ENCODE measurements around the gene LIPE.
"Not testable (repeated sequence)": the region's sequence is repeated elsewhere in the genome, so short reads cannot be mapped to it uniquely, and the experiment has no call there.

LIPE gene

GRCh38 chr19:42448306-42448705 lies 21.1 kb upstream of the LIPE start:
- DNase-seq (ENCODE audit: low spot score) = not testable (repeated sequence)

- DNase-seq (ENCODE audit: low spot score) = no peak
Measured at GRCh38 chr19:42445948-42446347, 18.8 kb upstream of the LIPE start.

GRCh38 chr19:42443944-42444398 lies 16.8 kb upstream of the LIPE start:
- DNase-seq (ENCODE audit: low spot score) = no peak

- DNase-seq (ENCODE audit: low spot score) = no peak
Measured at GRCh38 chr19:42442833-42443232, 15.6 kb upstream of the LIPE start, which contains the start of gene CXCL17. CXCL17 (minus strand) TSS chr19:42442946; CDS start chr19:42442832, 114 bp downstream.

- DNase-seq (ENCODE audit: low spot score) = no peak
Measured at GRCh38 chr19:42441049-42441445, 13.9 kb upstream of the LIPE start.

GRCh38 chr19:42440357-42441048 lies 13.3 kb upstream of the LIPE start:
- DNase-seq (ENCODE audit: low spot score) = peak; percentile 79

GRCh38 chr19:42436006-42436405 lies 8.8 kb upstream of the LIPE start:
- no peak for DNase-seq (ENCODE audit: low spot score)

GRCh38 chr19:42435316-42435715 lies 8.1 kb upstream of the LIPE start:
- no peak for DNase-seq (ENCODE audit: low spot score)

GRCh38 chr19:42433503-42434260 lies 6.5 kb upstream of the LIPE start:
- DNase-seq (ENCODE audit: low spot score) = peak; percentile 59

GRCh38 chr19:42431486-42431885 lies 4.3 kb upstream of the LIPE start:
- no peak for DNase-seq (ENCODE audit: low spot score)

- no peak for DNase-seq (ENCODE audit: low spot score)
Measured at GRCh38 chr19:42428676-42429075, 1.5 kb upstream of the LIPE start.

GRCh38 chr19:42426643-42427042 lies 545 bp downstream of the LIPE start:
- no peak for DNase-seq (ENCODE audit: low spot score)

- DNase-seq (ENCODE audit: low spot score) = no peak
Measured at GRCh38 chr19:42424712-42425131, 2.5 kb downstream of the LIPE start.

- no peak for DNase-seq (ENCODE audit: low spot score)
Measured at GRCh38 chr19:42424345-42424707, 2.9 kb downstream of the LIPE start.

- peak; percentile 94 for DNase-seq (ENCODE audit: low spot score)
Measured at GRCh38 chr19:42423462-42424344, 3.5 kb downstream of the LIPE start.

- peak; percentile 37 for DNase-seq (ENCODE audit: low spot score)
Measured at GRCh38 chr19:42422901-42423461, 4.2 kb downstream of the LIPE start.

- no peak for DNase-seq (ENCODE audit: low spot score)
Measured at GRCh38 chr19:42422092-42422900, 4.9 kb downstream of the LIPE start.

GRCh38 chr19:42421591-42422031 lies 5.6 kb downstream of the LIPE start:
- no peak for DNase-seq (ENCODE audit: low spot score)

- DNase-seq (ENCODE audit: low spot score) = no peak
Measured at GRCh38 chr19:42421101-42421500, 6.1 kb downstream of the LIPE start.

- peak; percentile 78 for DNase-seq (ENCODE audit: low spot score)
Measured at GRCh38 chr19:42420055-42420544, 7.1 kb downstream of the LIPE start.

- no peak for DNase-seq (ENCODE audit: low spot score)
Measured at GRCh38 chr19:42419309-42419708, 7.9 kb downstream of the LIPE start.
